ENCODE results near the gene BEND3.

Gene BEND3

GRCh38 chr6:107083047-107083768 is 32.1 kb downstream of the BEND3 start:
- no peak for DNase-seq (ENCODE audit: low read depth)

GRCh38 chr6:107082045-107082444 is 33.3 kb downstream of the BEND3 start:
- DNase-seq (ENCODE audit: low read depth) = peak; percentile 17

GRCh38 chr6:107080036-107080435 is 35.3 kb downstream of the BEND3 start:
- peak; percentile 13 for DNase-seq (ENCODE audit: low read depth)

GRCh38 chr6:107079429-107079828 is 35.9 kb downstream of the BEND3 start:
- DNase-seq (ENCODE audit: low read depth) = peak; percentile 20

GRCh38 chr6:107077710-107078109 is 37.6 kb downstream of the BEND3 start:
- DNase-seq (ENCODE audit: low read depth) = no peak

GRCh38 chr6:107075951-107076381 is 39.3 kb downstream of the BEND3 start:
- no peak for DNase-seq (ENCODE audit: low read depth)

- no peak for DNase-seq (ENCODE audit: low read depth)
Measured at GRCh38 chr6:107070686-107071085, 44.6 kb downstream of the BEND3 start.

GRCh38 chr6:107069631-107070548 is 45.4 kb downstream of the BEND3 start:
- no peak for DNase-seq (ENCODE audit: low read depth)

GRCh38 chr6:107068691-107069630 is 46.4 kb downstream of the BEND3 start:
- no peak for DNase-seq (ENCODE audit: low read depth)

- no peak for DNase-seq (ENCODE audit: low read depth)
Measured at GRCh38 chr6:107066697-107067659, 48.3 kb downstream of the BEND3 start.

GRCh38 chr6:107064579-107065065 is 50.7 kb downstream of the BEND3 start:
- peak; percentile 81 for DNase-seq (ENCODE audit: low read depth)

GRCh38 chr6:107062691-107063090 is 52.6 kb downstream of the BEND3 start:
- DNase-seq (ENCODE audit: low read depth) = no peak

- peak; percentile 17 for DNase-seq (ENCODE audit: low read depth)
Measured at GRCh38 chr6:107061125-107062020, 53.9 kb downstream of the BEND3 start.

- DNase-seq (ENCODE audit: low read depth) = no peak
Measured at GRCh38 chr6:107060704-107061103, 54.6 kb downstream of the BEND3 start.

GRCh38 chr6:107059606-107060005 is 55.7 kb downstream of the BEND3 start:
- no peak for DNase-seq (ENCODE audit: low read depth)

- no peak for DNase-seq (ENCODE audit: low read depth)
Measured at GRCh38 chr6:107057679-107058078, 57.6 kb downstream of the BEND3 start.

- no peak for DNase-seq (ENCODE audit: low read depth)
Measured at GRCh38 chr6:107056796-107057195, 58.5 kb downstream of the BEND3 start.

- DNase-seq (ENCODE audit: low read depth) = no peak
Measured at GRCh38 chr6:107047807-107048206, 67.5 kb downstream of the BEND3 start.

- no peak for DNase-seq (ENCODE audit: low read depth)
Measured at GRCh38 chr6:107045826-107046675, 69.3 kb downstream of the BEND3 start.

Data from ELR (cell line).